Endothelial cell (in vitro differentiated cells): ENCODE measurements around the gene ZIC2. TPM values are rescaled to one million over a fixed set of nuclear protein-coding genes. Genes with fewer than 3 reads are reported as not detected.

ENCODE experiments used
- DNase-seq: peaks from one replicate; pipeline ENCODE4 v3.0.0; 2021; ENCODE audit warnings: low spot score
- H3K27ac Mint-ChIP-seq: one replicate; pipeline ENCODE4 v1.8.0; 2021; ENCODE audit warnings: mixed read lengths, inconsistent platforms; ENCODE audit not compliant: unreplicated experiment
- H3K27me3 Mint-ChIP-seq: one replicate; pipeline ENCODE4 v1.8.0; 2021; ENCODE audit warnings: mild to moderate bottlenecking, moderate library complexity, mixed read lengths, inconsistent platforms; ENCODE audit not compliant: unreplicated experiment
- H3K36me3 Mint-ChIP-seq: one replicate; pipeline ENCODE4 v1.8.0; 2021; ENCODE audit warnings: mild to moderate bottlenecking, low read depth, mixed read lengths, inconsistent platforms; ENCODE audit not compliant: unreplicated experiment
- H3K4me1 Mint-ChIP-seq: one replicate; pipeline ENCODE4 v1.8.0; 2021; ENCODE audit warnings: mild to moderate bottlenecking, mixed read lengths, inconsistent platforms; ENCODE audit not compliant: unreplicated experiment
- H3K4me3 Mint-ChIP-seq: one replicate; pipeline ENCODE4 v1.8.0; 2021; ENCODE audit warnings: mild to moderate bottlenecking, mixed read lengths, inconsistent platforms; ENCODE audit not compliant: unreplicated experiment
- H3K9me3 Mint-ChIP-seq: one replicate; pipeline ENCODE4 v1.8.0; 2021; ENCODE audit warnings: mixed read lengths, inconsistent platforms; ENCODE audit not compliant: unreplicated experiment
- CTCF ChIP-seq: fragments of 200-600 bp; sonication (generic); IDR thresholded peaks from one replicate; pipeline ENCODE4 v1.5.0; 2021; ENCODE audit warnings: antibody characterized with exemption; ENCODE audit not compliant: unreplicated experiment
- total RNA-seq: library from RNA; stranded (reverse); fragmentation: NEBNext Ultra II Directional; extraction: Animal tissue kit (Norgen Biotek cat#: 25700); gene quantifications from one replicate; pipeline ENCODE4 v1.2.1, GENCODE V29; 2021; ENCODE audit not compliant: unreplicated experiment

ZIC2 gene
- total RNA-seq, 1 donor from 2014 or later = 3.8 TPM

- Mint-ChIP-seq H3K27ac (peak overlapping the region; percentile 75), H3K9me3 (no peaks in the 10 kb centered on the region), H3K27me3 (peaks cover 32% of the 10 kb centered on the region), H3K4me1 (peaks cover 28% of the 10 kb centered on the region), H3K4me3 (peak overlapping the region; percentile 92), H3K36me3 (no peaks in the 10 kb centered on the region)
- DNase-seq = peak; percentile 58
- TF ChIP-seq CTCF = no peak
Measured at GRCh38 chr13:99968521-99969452, 12.8 kb upstream of the ZIC2 start.

- DNase-seq = peak; percentile 25
- Mint-ChIP-seq H3K27ac (peak overlapping the region; percentile 75), H3K4me3 (peak overlapping the region; percentile 92), H3K4me1 (peaks cover 30% of the 10 kb centered on the region), H3K27me3 (peaks cover 32% of the 10 kb centered on the region), H3K36me3 (no peaks in the 10 kb centered on the region), H3K9me3 (no peaks in the 10 kb centered on the region)
- no peak for TF ChIP-seq CTCF
Measured at GRCh38 chr13:99969453-99969918, 12.1 kb upstream of the ZIC2 start.

- peaks cover 32% of the 10 kb centered on the region for H3K27me3 Mint-ChIP-seq
- peak; percentile 28 for DNase-seq
- no peaks in the 10 kb centered on the region for H3K9me3 Mint-ChIP-seq
- peaks cover 31% of the 10 kb centered on the region for H3K4me1 Mint-ChIP-seq
- peak overlapping the region; percentile 83 for H3K4me3 Mint-ChIP-seq
- H3K36me3 Mint-ChIP-seq = no peaks in the 10 kb centered on the region
- no peak for TF ChIP-seq CTCF
- peak overlapping the region; percentile 42 for H3K27ac Mint-ChIP-seq
Measured at GRCh38 chr13:99969919-99970650, 11.5 kb upstream of the ZIC2 start.

GRCh38 chr13:99970651-99971575 lies 10.7 kb upstream of the ZIC2 start:
- peak; percentile 26 for DNase-seq
- Mint-ChIP-seq H3K4me1 (peaks cover 26% of the 10 kb centered on the region), H3K27me3 (peaks cover 32% of the 10 kb centered on the region), H3K27ac (no peak overlapping the region), H3K9me3 (no peaks in the 10 kb centered on the region), H3K4me3 (peak overlapping the region; percentile 76), H3K36me3 (no peaks in the 10 kb centered on the region)
- TF ChIP-seq CTCF = no peak
